Heart right ventricle (tissue), 16 donors: Measurements from ENCODE around the gene CADM1. TPM values are rescaled to one million over a fixed set of nuclear protein-coding genes. Genes with fewer than 3 reads are reported as not detected.

Source experiments
- ATAC-seq, 8 donors: fragments of 200-7000 bp; cut with Tn5 transposase; one replicate each; pipeline ENCODE4 v1.9.1; 2020; ENCODE audit warnings: mild to moderate bottlenecking in 8 of 8, moderate library complexity in 8 of 8, moderate number of reproducible peaks in 1 of 8
- DNase-seq, 2 donors: peaks; one replicate each; pipeline ENCODE4 v3.0.0-alpha.2; 2020
- H3K27ac ChIP-seq, 10 donors: fragments of 200-600 bp; sonication (generic) in 2 of 10; one replicate each; pipeline versions ENCODE4 v1.5.0 to v1.8.0; 2020 to 2022; ENCODE audit warnings: mild to moderate bottlenecking in 3 of 10
- H3K27me3 ChIP-seq, 7 donors: fragments of 200-600 bp; one replicate each; pipeline ENCODE4 v1.8.0; 2021 to 2022; ENCODE audit warnings: mild to moderate bottlenecking in 2 of 7
- H3K36me3 ChIP-seq, 9 donors: fragments of 200-600 bp; sonication (generic) in 1 of 9; one replicate each; pipeline versions ENCODE4 v1.5.0 to v1.8.0; 2020 to 2022; ENCODE audit warnings: mild to moderate bottlenecking in 2 of 9
- H3K4me1 ChIP-seq, 9 donors: fragments of 200-600 bp; sonication (generic) in 1 of 9; one replicate each; pipeline versions ENCODE4 v1.5.0 to v1.8.0; 2020 to 2022; ENCODE audit warnings: mild to moderate bottlenecking in 4 of 9
- H3K4me3 ChIP-seq, 10 donors: fragments of 200-600 bp; sonication (generic) in 2 of 10; one replicate each; pipeline versions ENCODE4 v1.5.0 to v1.8.0; 2020 to 2022; ENCODE audit warnings: mild to moderate bottlenecking in 7 of 10, moderate library complexity in 2 of 10
- H3K9me3 ChIP-seq, 11 donors: fragments of 200-600 bp in 10 of 11; sonication (generic) in 2 of 11; one replicate each; pipeline versions ENCODE4 v1.5.0 to v1.8.0; 2013 to 2022; ENCODE audit warnings: mild to moderate bottlenecking in 2 of 11, control low read depth in 1 of 11, moderate library complexity in 1 of 11
- CTCF ChIP-seq, 9 donors: fragments of 200-600 bp; sonication (generic) in 2 of 9; IDR thresholded peaks; one replicate each; pipeline versions ENCODE4 v1.5.0 to v1.8.0; 2021 to 2022; ENCODE audit warnings: antibody characterized with exemption in 9 of 9, mild to moderate bottlenecking in 5 of 9, moderate library complexity in 1 of 9
- WGBS, 2 donors: extraction: QIAGEN DNeasy Blood & Tissue Kit; methylation state at CpG; one replicate each; pipeline ENCODE4 v1.1.7; 2013; ENCODE audit warnings: inconsistent platforms in 1 of 2; 5-methylcytosine and 5-hydroxymethylcytosine counted together
- intact Hi-C, 10 donors: fragments of 100-400 bp; cut with DNase I; formaldehyde crosslinking; loops; one replicate each; pipeline versions ENCODE4 v1.11.1 to v1.14.2; 2022
- polyA plus RNA-seq, 2 donors: library from polyadenylated mRNA; stranded (reverse); fragments of 200-250 nt; gene quantifications; one replicate each; pipeline ENCODE4 v1.2.3, GENCODE V29; 2013
- total RNA-seq, 10 donors: library from RNA; stranded (reverse); fragmentation: NEBNext Ultra II Directional in 3 of 10; extraction: Animal tissue kit (Norgen Biotek cat#: 25700) in 3 of 10; gene quantifications; one replicate each; pipeline versions ENCODE4 v1.2.1 to v1.2.4, GENCODE V29; 2021 to 2023
- donor health status: Arrhythmogenic right ventricular cardiomyopathy.
- donor health status: ischemic (EF 13 %, LVEDD 7.1; RV severe dilation, severe dysfunction).
- donor health status: healthy with polysubstance abuse.
- donor health status: DM: no; HTN: yes; CAD: no.
- donor health status: DM: no; HTN: no; CAD: no.
- donor health status: ischemic (EF 25% LVEDD 6.9; RV normal size, moderate dysfunction).
- donor health status: ischemic (EF 25% LVEDD 5.7; RV mildly dilated, moderate dysfunction).
- donor health status: healthy.
- donor health status: DM: yes; HTN: yes; CAD: no.
- donor health status: Ischemic cardiomyopathy.
- donor health status: ischemic (EF 35%, LVEDD 5.7; RV mildly dilated, moderate dysfunction).
- donor health status: nonischemic (EF 11% LVEDD 7.7; RV severe dilation, severe dysfunction).
- donor health status: DM: yes; HTN: yes; CAD: no.
- donor health status: PGD.
- donor health status: ischemic (EF 29% LVEDD 5.4; RV normal size, mild dysfunction).
- donor health status: nonischemic (EF 23%, LVEDD 6.1; RV moderate dilation, normal function).

CADM1 gene
- total and polyA plus RNA-seq, 12 donors = 10.2 to 83.0 (median 41.4) TPM

- 57 to 62% methylated on average over 5 of the region's 5 CpGs for WGBS, 2 donors
- Histone ChIP-seq H3K9me3 (no peaks in the 10 kb centered on the region), H3K27ac (no peak overlapping the region), H3K27me3 (no peaks in the 10 kb centered on the region), H3K4me1 (peaks cover 0 to 8% (median 0%) of the 10 kb centered on the region in 9 donors), H3K4me3 (no peak overlapping the region), H3K36me3 (no peaks in the 10 kb centered on the region)
- intact Hi-C loops = no loop called here
- no peak for ATAC-seq
- DNase-seq = no peak
- no peak for TF ChIP-seq CTCF (IDR thresholded peaks at IDR 0.05)
Observed at GRCh38 chr11:115302946-115303703, 201.1 kb downstream of the CADM1 start.

DNA sequence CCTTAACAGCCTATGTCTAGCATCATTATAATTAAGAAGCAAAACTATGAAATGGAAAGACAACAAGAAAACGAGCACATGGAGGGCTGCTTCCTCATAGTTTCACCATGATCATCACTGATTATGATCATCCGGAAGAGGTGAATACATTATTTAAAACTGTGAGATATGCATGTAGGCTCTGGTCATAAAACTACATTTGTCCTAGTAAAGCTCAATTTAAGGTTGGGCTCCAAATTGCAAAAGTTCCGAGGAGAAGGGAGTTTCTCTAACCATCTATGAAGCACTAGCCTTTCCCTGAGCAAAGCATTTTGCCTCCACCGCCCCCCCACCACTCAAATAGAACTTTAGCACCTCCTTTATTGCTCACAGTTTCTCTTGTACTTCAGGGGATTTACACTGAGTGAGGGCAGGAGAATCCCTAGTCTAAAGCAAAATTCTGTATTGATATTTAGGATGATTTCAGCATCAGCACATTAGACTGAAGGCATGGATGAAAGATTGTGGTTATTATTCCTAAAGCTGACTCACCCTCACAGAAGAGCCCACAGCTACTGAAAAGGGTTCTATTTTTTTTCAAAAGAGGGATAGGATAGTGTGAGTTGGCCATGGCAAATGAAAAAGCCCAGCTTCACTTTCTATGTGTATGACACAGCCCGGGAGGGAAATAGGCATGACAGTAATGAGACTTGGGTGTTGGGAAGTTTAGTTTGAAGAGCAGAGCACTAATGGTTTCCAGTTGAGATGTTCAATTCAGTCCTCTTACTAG lies 203.4 kb downstream of the CADM1 start:
- Histone ChIP-seq H3K27me3 (no peaks in the 10 kb centered on the region), H3K4me3 (no peak overlapping the region), H3K4me1 (peaks cover 0 to 10% (median 0%) of the 10 kb centered on the region in 9 donors), H3K27ac (no peak overlapping the region), H3K36me3 (no peaks in the 10 kb centered on the region), H3K9me3 (no peaks in the 10 kb centered on the region)
- no peak for TF ChIP-seq CTCF (IDR thresholded peaks at IDR 0.05)
- DNase-seq (no peak), ATAC-seq (no peak)
- intact Hi-C loops = no loop called here
- WGBS, 2 donors = 86 to 88% methylated on average over 5 of the region's 5 CpGs

DNA sequence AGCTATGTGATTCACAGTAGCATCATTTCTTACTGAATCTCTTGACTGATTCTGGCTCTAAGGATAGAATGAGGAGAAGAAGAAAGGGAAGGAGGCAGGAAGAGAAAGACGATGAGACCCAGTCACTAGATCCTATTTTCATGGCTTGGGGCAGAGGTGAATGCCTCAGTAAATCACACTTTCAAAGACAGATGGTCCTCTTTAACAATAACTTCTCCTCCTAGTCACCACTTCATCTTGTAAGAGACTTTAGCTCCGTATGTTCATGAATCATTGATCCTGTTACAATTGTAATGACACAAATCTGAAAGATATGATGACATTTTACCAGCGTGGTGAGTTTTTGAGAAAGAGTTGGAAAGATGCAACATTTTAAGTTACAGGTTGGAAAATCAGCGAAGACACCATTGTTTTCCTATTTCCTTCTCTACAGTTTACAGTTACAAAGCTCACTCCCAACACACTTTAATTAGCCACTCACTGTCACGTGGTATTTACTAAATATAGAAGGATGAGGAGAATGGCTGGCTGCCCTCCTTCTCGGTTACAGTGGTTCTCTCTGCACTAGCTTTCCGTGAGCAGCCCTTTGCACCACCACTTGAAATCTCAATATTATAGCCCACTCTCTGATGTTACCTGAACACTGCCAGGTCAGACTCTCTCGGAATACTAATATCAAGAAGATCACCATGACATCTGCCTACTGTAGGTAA lies 205.8 kb downstream of the CADM1 start:
- ATAC-seq (peak; percentile 69 to 98 (median 90)), DNase-seq (peak in 1 of 2 donors; percentile 24)
- WGBS, 2 donors = 55 to 59% methylated on average over 8 of the region's 8 CpGs
- Histone ChIP-seq H3K9me3 (no peaks in the 10 kb centered on the region), H3K27ac (peak overlapping the region in 3 of 10 donors; percentile 12 to 54 (median 19)), H3K36me3 (no peaks in the 10 kb centered on the region), H3K27me3 (no peaks in the 10 kb centered on the region), H3K4me3 (peak overlapping the region in 4 of 10 donors; percentile 4 to 23 (median 16)), H3K4me1 (peaks cover 0 to 4% (median 0%) of the 10 kb centered on the region in 9 donors)
- intact Hi-C loops = no loop called here
- TF ChIP-seq CTCF (IDR thresholded peaks at IDR 0.05) = no peak

DNA sequence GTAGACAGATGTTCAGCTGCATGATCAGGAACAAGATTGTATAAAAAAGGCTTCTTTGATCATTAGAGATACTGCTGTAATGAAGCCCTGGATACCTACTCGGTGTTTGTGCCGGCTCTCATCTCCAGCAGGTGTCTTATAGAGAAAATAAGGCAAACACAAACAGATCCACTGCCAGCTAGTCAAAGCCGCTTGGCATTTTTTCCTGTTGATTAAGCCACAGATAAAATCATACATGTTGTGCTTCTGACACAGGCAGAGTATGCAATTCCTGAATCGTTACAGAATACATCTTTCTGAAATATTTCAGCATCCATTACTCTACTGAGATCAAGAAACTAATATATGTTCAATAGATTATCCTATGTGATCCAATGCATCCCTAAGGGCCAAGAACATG lies 206.9 kb downstream of the CADM1 start:
- no peak for DNase-seq
- intact Hi-C loops = no loop called here
- H3K36me3 ChIP-seq = no peaks in the 10 kb centered on the region
- peaks cover 0 to 4% (median 0%) of the 10 kb centered on the region in 9 donors for H3K4me1 ChIP-seq
- no peak for ATAC-seq
- H3K4me3 ChIP-seq = no peak overlapping the region
- WGBS, 2 donors = 87 to 92% methylated on average over 4 of the region's 4 CpGs
- no peak for TF ChIP-seq CTCF (IDR thresholded peaks at IDR 0.05)
- H3K27ac ChIP-seq = no peak overlapping the region
- H3K9me3 ChIP-seq = no peaks in the 10 kb centered on the region
- H3K27me3 ChIP-seq = no peaks in the 10 kb centered on the region
